Endothelial cell of umbilical vein (primary cell): ENCODE results near the gene UBE2QL1. TPM values are rescaled to one million over a fixed set of nuclear protein-coding genes. Genes with fewer than 3 reads are reported as not detected.

Experiments used
- BruUV-seq: library from RNA; stranded (reverse); fragments of 400-500 nt; replicated peaks from 2 replicates; lab custom pipeline; 2021; lab: Mats Ljungman, UMichigan
- CTCF ChIA-PET: fragments of 300-600, 350-600 bp; sonication (Branson Sonifier 250); formaldehyde crosslinking; loops from one replicate; lab custom pipeline; 2021; ENCODE audit warnings: antibody characterized with exemption, inconsistent platforms; lab: Charles Lee
- POLR2A ChIA-PET: fragments of 300-600, 350-600 bp; sonication (Branson Sonifier 250); formaldehyde crosslinking; loops from one replicate; lab custom pipeline; 2021; ENCODE audit warnings: antibody characterized with exemption, inconsistent platforms; lab: Charles Lee
- DNase-seq: peaks from one replicate; pipeline ENCODE4 v3.0.0-alpha.2; 2011; ENCODE audit warnings: low read depth, low spot score
- FAIRE-seq: peaks from 2 replicates; lab custom pipeline; 2011; peaks lifted over from hg19 to GRCh38; lab: Jason Lieb, UNC
- H2AFZ ChIP-seq: 2 replicates; pipeline ENCODE4 v1.6.0; 2012; ENCODE audit warnings: low read depth, low read length, control low read depth, inconsistent platforms
- H3K27ac ChIP-seq: 2 replicates; pipeline ENCODE4 v1.5.1; 2011; ENCODE audit warnings: low read depth, mild to moderate bottlenecking, control low read depth, low read length, moderate library complexity; ENCODE audit not compliant: insufficient read depth
- H3K27me3 ChIP-seq, 2 experiments: 2 replicates each; pipeline versions ENCODE4 v1.6.0 to v1.6.1; 2011; ENCODE audit warnings: low read length in 2 of 2, mixed read lengths in 1 of 2; ENCODE audit not compliant: control insufficient read depth in 2 of 2, insufficient read depth in 2 of 2
- H3K36me3 ChIP-seq, 2 experiments: 2 replicates in 1 of 2; 3 replicates in 1 of 2; pipeline ENCODE4 v1.5.1; 2011; ENCODE audit warnings: low read length in 2 of 2, mild to moderate bottlenecking in 1 of 2, moderate library complexity in 1 of 2; ENCODE audit not compliant: control insufficient read depth in 2 of 2, insufficient read depth in 2 of 2; ENCODE audit errors: extremely low read depth in 1 of 2
- H3K4me1 ChIP-seq: 3 replicates; pipeline ENCODE4 v1.5.1; 2011; ENCODE audit warnings: mild to moderate bottlenecking, low read length; ENCODE audit not compliant: control insufficient read depth, insufficient read depth; ENCODE audit errors: extremely low read depth
- H3K4me2 ChIP-seq: 2 replicates; pipeline ENCODE4 v1.6.1; 2011; ENCODE audit warnings: low read length, control low read depth, mixed read lengths; ENCODE audit not compliant: insufficient read depth
- H3K4me3 ChIP-seq, 3 experiments: fragments of 200-600 bp in 1 of 3; sonication (generic), shearing (Covaris generic) in 1 of 3; replicated peaks in 1 of 3; 2 replicates each; pipeline ENCODE4 v1.5.1; 2011 to 2016; ENCODE audit warnings: control low read depth in 3 of 3, low read length in 3 of 3, mild to moderate bottlenecking in 2 of 3, inconsistent platforms in 1 of 3, low read depth in 1 of 3, moderate library complexity in 1 of 3; ENCODE audit not compliant: insufficient read depth in 1 of 3
- H3K79me2 ChIP-seq: 2 replicates; pipeline ENCODE4 v1.6.0; 2012; ENCODE audit warnings: low read length, inconsistent platforms; ENCODE audit not compliant: control insufficient read depth, insufficient read depth
- H3K9ac ChIP-seq: replicated peaks from 2 replicates; pipeline ENCODE3; 2011; ENCODE audit warnings: low read length, control low read depth; ENCODE audit not compliant: insufficient read depth; ENCODE audit errors: extremely low read depth
- H3K9me1 ChIP-seq: replicated peaks from 3 replicates; pipeline ENCODE4 v1.6.0; 2011; ENCODE audit warnings: mild to moderate bottlenecking, low read length; ENCODE audit not compliant: control insufficient read depth, insufficient read depth; ENCODE audit errors: extremely low read depth
- H3K9me3 ChIP-seq: replicated peaks from 2 replicates; pipeline ENCODE4 v1.5.1; 2012; ENCODE audit warnings: low read length, inconsistent platforms; ENCODE audit not compliant: control insufficient read depth, insufficient read depth
- H4K20me1 ChIP-seq: replicated peaks from 2 replicates; pipeline ENCODE3; 2011; ENCODE audit warnings: mild to moderate bottlenecking, low read length; ENCODE audit not compliant: control insufficient read depth, insufficient read depth; ENCODE audit errors: extremely low read depth
- EZH2 ChIP-seq: IDR thresholded peaks from 2 replicates; pipeline ENCODE4 v1.6.1; 2012; ENCODE audit warnings: borderline replicate concordance, low read depth, mild to moderate bottlenecking, moderate library complexity, low read length, inconsistent platforms; ENCODE audit not compliant: severe bottlenecking
- FOS ChIP-seq: IDR thresholded peaks from 2 replicates; pipeline ENCODE4 v1.6.1; 2011; ENCODE audit warnings: mild to moderate bottlenecking, low read length, moderate library complexity, borderline replicate concordance; ENCODE audit not compliant: insufficient read depth
- GATA2 ChIP-seq: IDR thresholded peaks from 2 replicates; pipeline ENCODE4 v1.7.0; 2011; ENCODE audit warnings: low read depth, mild to moderate bottlenecking, moderate library complexity, mixed read lengths, low read length; ENCODE audit not compliant: insufficient read length, insufficient read depth
- JUN ChIP-seq: IDR thresholded peaks from 2 replicates; pipeline ENCODE4 v1.6.1; 2011; ENCODE audit warnings: borderline replicate concordance, low read depth; ENCODE audit not compliant: insufficient read length, insufficient read depth
- MAX ChIP-seq: IDR thresholded peaks from 2 replicates; pipeline ENCODE4 v1.6.1; 2011; ENCODE audit not compliant: insufficient read depth, insufficient read length
- MYC ChIP-seq: IDR thresholded peaks from one replicate; pipeline ENCODE4 v1.6.1; 2011; ENCODE audit warnings: mild to moderate bottlenecking, low read depth, low read length
- POLR2A ChIP-seq: IDR thresholded peaks from 2 replicates; pipeline ENCODE4 v1.6.1; 2012; ENCODE audit warnings: low read depth, mild to moderate bottlenecking, control low read depth, low read length
- POLR2AphosphoS5 ChIP-seq: IDR thresholded peaks from 2 replicates; pipeline ENCODE4 v1.6.1; 2012; ENCODE audit warnings: low read depth, mild to moderate bottlenecking, control low read depth, low read length, moderate library complexity; ENCODE audit not compliant: insufficient read depth
- dilution Hi-C: fragments of 300-500 bp; cut with MboI; formaldehyde crosslinking; loops from one replicate; pipeline ENCODE4 v1.15.0; 2019; ENCODE audit warnings: low sequenced_read_pairs; ENCODE audit not compliant: extremely low pct_ligation_motif_present
- intact Hi-C: fragments of 100-400 bp; cut with micrococcal nuclease; formaldehyde crosslinking; loops from one replicate; pipeline ENCODE4 v1.10.0; 2022
- polyA plus RNA-seq, 4 experiments: library from polyadenylated mRNA; depleted of rRNA in 3 of 4; stranded (reverse) in 3 of 4; unstranded in 1 of 4; fragments of >200 nt; gene quantifications; 2 replicates each; pipeline versions ENCODE4 v1.2.1 to v1.2.3, GENCODE V29; 2011 to 2012; ENCODE audit warnings: missing spikeins in 1 of 4
- total RNA-seq: library from RNA; stranded (reverse); gene quantifications from 2 replicates; pipeline ENCODE4 v1.2.3, GENCODE V29; 2021
- TF ChIP-seq, protein P1 (sequence below), 2 donors: IDR thresholded peaks; 1 replicate in 1 of 2; 2 replicates in 1 of 2; pipeline ENCODE4 v1.5.1; 2011; ENCODE audit warnings: low read length in 2 of 2, mild to moderate bottlenecking in 2 of 2, moderate library complexity in 2 of 2, control low read depth in 1 of 2, inconsistent platforms in 1 of 2, low read depth in 1 of 2; ENCODE audit not compliant: insufficient read depth in 1 of 2; ENCODE audit errors: extremely low read depth in 1 of 2

The UBE2QL1 gene
- total and polyA plus RNA-seq, 2 donors (not counting 3 experiments of a cell fraction or from before 2014, with no cell fraction given): 0.04 to 0.15 TPM

DNA sequence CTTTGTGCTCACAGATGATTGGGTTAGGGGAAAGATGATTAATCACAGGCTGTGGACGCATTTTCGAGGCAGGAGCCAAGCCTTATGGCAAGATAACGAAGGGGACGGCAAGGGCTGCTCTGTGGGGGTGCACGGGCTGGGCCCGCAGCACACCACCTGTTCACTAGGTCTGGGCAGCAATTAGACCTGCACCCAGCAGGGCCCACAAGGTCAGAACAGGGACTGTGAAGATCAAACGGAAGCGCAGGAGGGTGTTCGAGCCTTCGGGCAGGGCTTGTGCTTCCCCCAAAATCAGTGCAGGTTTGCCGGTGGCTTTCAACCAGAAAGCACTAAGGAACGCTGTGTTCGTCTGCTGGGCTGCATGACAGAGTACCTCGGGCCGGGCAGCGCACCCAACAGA is 73.7 kb downstream of the UBE2QL1 start:
- FAIRE-seq (no peak), DNase-seq (no peak)
- no peaks in the 10 kb centered on the region for H4K20me1 ChIP-seq
- H2AFZ ChIP-seq: no peak overlapping the region
- no peaks in the 10 kb centered on the region for H3K9me1 ChIP-seq
- no peaks in the 10 kb centered on the region for H3K36me3 ChIP-seq
- TF ChIP-seq GATA2 (no peak), POLR2A (no peak), EZH2 (no peak), FOS (no peak), MYC (no peak), MAX (no peak), POLR2AphosphoS5 (no peak), JUN (no peak)
- TF ChIP-seq, protein P1, sequence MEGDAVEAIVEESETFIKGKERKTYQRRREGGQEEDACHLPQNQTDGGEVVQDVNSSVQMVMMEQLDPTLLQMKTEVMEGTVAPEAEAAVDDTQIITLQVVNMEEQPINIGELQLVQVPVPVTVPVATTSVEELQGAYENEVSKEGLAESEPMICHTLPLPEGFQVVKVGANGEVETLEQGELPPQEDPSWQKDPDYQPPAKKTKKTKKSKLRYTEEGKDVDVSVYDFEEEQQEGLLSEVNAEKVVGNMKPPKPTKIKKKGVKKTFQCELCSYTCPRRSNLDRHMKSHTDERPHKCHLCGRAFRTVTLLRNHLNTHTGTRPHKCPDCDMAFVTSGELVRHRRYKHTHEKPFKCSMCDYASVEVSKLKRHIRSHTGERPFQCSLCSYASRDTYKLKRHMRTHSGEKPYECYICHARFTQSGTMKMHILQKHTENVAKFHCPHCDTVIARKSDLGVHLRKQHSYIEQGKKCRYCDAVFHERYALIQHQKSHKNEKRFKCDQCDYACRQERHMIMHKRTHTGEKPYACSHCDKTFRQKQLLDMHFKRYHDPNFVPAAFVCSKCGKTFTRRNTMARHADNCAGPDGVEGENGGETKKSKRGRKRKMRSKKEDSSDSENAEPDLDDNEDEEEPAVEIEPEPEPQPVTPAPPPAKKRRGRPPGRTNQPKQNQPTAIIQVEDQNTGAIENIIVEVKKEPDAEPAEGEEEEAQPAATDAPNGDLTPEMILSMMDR (IDR thresholded peaks at IDR 0.05; ENCODE audit: extremely low read depth in 1 of 2, insufficient read depth in 1 of 2, low read depth in 1 of 2, low read length in 2 of 2): no peak
- POLR2A ChIA-PET: no interaction called here
- BruUV-seq: no TSS peak
- H3K9ac ChIP-seq: no peak overlapping the region
- intact Hi-C loops (no loop called here), dilution Hi-C loops (no loop called here)
- H3K4me3 ChIP-seq: no peak overlapping the region
- no peaks in the 10 kb centered on the region for H3K79me2 ChIP-seq
- H3K4me1 ChIP-seq: no peaks in the 10 kb centered on the region
- H3K27ac ChIP-seq: no peak overlapping the region
- no peaks in the 10 kb centered on the region for H3K9me3 ChIP-seq
- CTCF ChIA-PET: no interaction called here
- peaks cover 0 to 3% of the 10 kb centered on the region in 2 experiments for H3K27me3 ChIP-seq
- H3K4me2 ChIP-seq: no peak overlapping the region
